ENCODE measurements around the gene KRTDAP. TPM values are rescaled to one million over a fixed set of nuclear protein-coding genes. Genes with fewer than 3 reads are reported as not detected.

Gene KRTDAP
- total RNA-seq, 2 donors from 2014 or later: not detected

- intact Hi-C loops (cut with DNase I): no loop called here
- no peaks in the 10 kb centered on the region for H3K36me3 ChIP-seq
- peaks cover 19% of the 10 kb centered on the region for H3K4me1 ChIP-seq
- H3K27me3 ChIP-seq: no peaks in the 10 kb centered on the region
- H3K27ac ChIP-seq: no peak overlapping the region
- H3K4me3 ChIP-seq: no peak overlapping the region
- H3K9ac ChIP-seq (ENCODE audit: low read depth in 2 of 2, low read length in 2 of 2): no peak overlapping the region
- no peaks in the 10 kb centered on the region for H3K9me3 ChIP-seq
- TF ChIP-seq CTCF (IDR thresholded peaks at IDR 0.05): no peak
- DNase-seq: no peak
Observed at GRCh38 chr19:35438527-35438926, 51.7 kb downstream of the KRTDAP start.

- Histone ChIP-seq H3K9me3 (no peaks in the 10 kb centered on the region), H3K36me3 (no peaks in the 10 kb centered on the region), H3K27me3 (no peaks in the 10 kb centered on the region), H3K27ac (no peak overlapping the region), H3K9ac (ENCODE audit: low read depth in 2 of 2, low read length in 2 of 2) (no peak overlapping the region), H3K4me1 (peaks cover 19% of the 10 kb centered on the region), H3K4me3 (no peak overlapping the region)
- no peak for DNase-seq
- TF ChIP-seq CTCF (IDR thresholded peaks at IDR 0.05): no peak
- intact Hi-C loops (cut with DNase I): no loop called here
Observed at GRCh38 chr19:35438096-35438495, 52.2 kb downstream of the KRTDAP start.

GRCh38 chr19:35437406-35437951 is 52.8 kb downstream of the KRTDAP start:
- peak; percentile 42 for DNase-seq
- Histone ChIP-seq H3K27me3 (no peaks in the 10 kb centered on the region), H3K27ac (peak overlapping the region; percentile 82), H3K36me3 (no peaks in the 10 kb centered on the region), H3K4me1 (peaks cover 19% of the 10 kb centered on the region), H3K9me3 (no peaks in the 10 kb centered on the region), H3K9ac (ENCODE audit: low read depth in 2 of 2, low read length in 2 of 2) (peak overlapping the region in 1 of 2 donors; percentile 49), H3K4me3 (no peak overlapping the region)
- no peak for TF ChIP-seq CTCF (IDR thresholded peaks at IDR 0.05)
- intact Hi-C loops (cut with DNase I): no loop called here

Other genes with a start within 250 kb of the KRTDAP start
- 100 to 1,000 TPM; 252 TPM for gene LSR, start 241.5 kb downstream of the KRTDAP start, total RNA-seq
- 100 to 1,000 TPM in 1 of 2 donors, 10 to 100 TPM in 1; 86.5 to 108 TPM for gene USF2, start 221.5 kb downstream of the KRTDAP start, total RNA-seq
- not detected for gene HAMP, start 207.9 kb downstream of the KRTDAP start, total RNA-seq
- not detected for gene MAG, start 198.3 kb downstream of the KRTDAP start, total RNA-seq
- gene CD22, start 161.3 kb downstream of the KRTDAP start, total RNA-seq: 1 to 10 TPM; 1.6 to 3.0 TPM
- gene FFAR1, start 142.6 kb downstream of the KRTDAP start, total RNA-seq: not detected
- gene FFAR3, start 132.0 kb downstream of the KRTDAP start, total RNA-seq: under 1 TPM in 1 of 2 donors, not detected in 1; 0.27 TPM
- gene GPR42, start 119.4 kb downstream of the KRTDAP start, total RNA-seq: not detected
- gene FFAR2, start 42.2 kb downstream of the KRTDAP start, total RNA-seq: under 1 TPM; 0.22 to 0.82 TPM
- 10 to 100 TPM; 12.8 to 14.6 TPM for gene DMKN, start 23.2 kb upstream of the KRTDAP start, total RNA-seq
- not detected for gene SBSN, start 37.8 kb upstream of the KRTDAP start, total RNA-seq
- not detected for gene GAPDHS, start 43.0 kb upstream of the KRTDAP start, total RNA-seq
- 100 to 1,000 TPM in 1 of 2 donors, 10 to 100 TPM in 1; 49.6 to 114 TPM for gene TMEM147, start 55.2 kb upstream of the KRTDAP start, total RNA-seq
- not detected for gene ATP4A, start 73.2 kb upstream of the KRTDAP start, total RNA-seq
- gene PMIS2, start 95.7 kb upstream of the KRTDAP start, total RNA-seq: not detected
- gene HAUS5, start 122.3 kb upstream of the KRTDAP start, total RNA-seq: 10 to 100 TPM in 1 of 2 donors, 1 to 10 TPM in 1; 5.0 to 17.0 TPM
- gene RBM42, start 138.6 kb upstream of the KRTDAP start, total RNA-seq: 100 to 1,000 TPM in 1 of 2 donors, 10 to 100 TPM in 1; 73.5 to 117 TPM
- 1 to 10 TPM; 1.4 to 1.9 TPM for gene ETV2, start 151.3 kb upstream of the KRTDAP start, total RNA-seq
- gene COX6B1, start 157.9 kb upstream of the KRTDAP start, total RNA-seq: 100 to 1,000 TPM; 761 to 820 TPM
- gene UPK1A, start 176.1 kb upstream of the KRTDAP start, total RNA-seq: not detected
- under 1 TPM in 1 of 2 donors, not detected in 1; 0.32 TPM for gene ZBTB32, start 214.1 kb upstream of the KRTDAP start, total RNA-seq
- gene KMT2B, start 227.5 kb upstream of the KRTDAP start, total RNA-seq: 10 to 100 TPM; 32.1 to 46.9 TPM

All from colonic mucosa (tissue), 4 donors.